NB4 (cell line): ENCODE measurements around the gene C13orf46.

Source experiments
- DNase-seq: peaks from one replicate; pipeline ENCODE4 v3.0.0; 2010; ENCODE audit warnings: low read depth
- H3K4me3 ChIP-seq: one replicate; pipeline ENCODE4 v1.5.1; 2011; ENCODE audit warnings: mild to moderate bottlenecking, low read depth, low read length, moderate library complexity
- MYC ChIP-seq: IDR thresholded peaks from 2 replicates; pipeline ENCODE4 v1.6.1; 2011; ENCODE audit warnings: low read depth, low read length
- POLR2A ChIP-seq: IDR thresholded peaks from 2 replicates; pipeline ENCODE4 v1.6.1; 2011; ENCODE audit warnings: mild to moderate bottlenecking; ENCODE audit not compliant: insufficient read length; ENCODE audit errors: extremely low read depth
- TF ChIP-seq, protein P1 (sequence below): IDR thresholded peaks from 2 replicates; pipeline ENCODE4 v1.6.1; 2011; ENCODE audit warnings: low read depth, low read length
- TF ChIP-seq, protein P2 (sequence below): IDR thresholded peaks from one replicate; pipeline ENCODE4 v1.5.1; 2012; ENCODE audit warnings: low read depth, low read length

The C13orf46 gene

DNA sequence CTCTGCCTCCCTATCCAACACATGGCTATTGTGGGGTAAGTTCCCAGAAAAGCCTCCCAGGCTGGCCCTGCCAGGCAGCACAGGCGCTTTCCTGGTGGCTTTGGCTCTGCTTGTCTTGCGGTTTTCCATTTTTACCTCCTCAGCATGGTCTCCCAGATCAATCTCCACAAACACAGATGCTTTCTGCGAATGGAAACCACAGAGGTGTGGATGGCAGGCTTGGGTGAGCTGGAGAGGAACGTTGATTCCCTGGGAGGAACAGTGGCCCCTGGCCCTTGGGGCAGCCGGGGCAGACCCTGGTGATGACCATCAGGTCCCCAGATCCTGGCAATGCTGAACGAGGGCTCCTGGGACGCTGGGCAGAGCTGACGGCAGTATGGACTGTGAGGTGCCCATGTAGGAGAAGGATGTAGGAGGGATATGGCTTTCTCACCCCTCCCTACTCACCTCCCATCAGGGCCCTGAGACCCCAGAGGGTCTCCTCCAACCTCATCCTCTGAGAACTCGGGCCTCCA lies 6.6 kb downstream of the C13orf46 start:
- no peak overlapping the region for H3K4me3 ChIP-seq
- TF ChIP-seq, protein P1, sequence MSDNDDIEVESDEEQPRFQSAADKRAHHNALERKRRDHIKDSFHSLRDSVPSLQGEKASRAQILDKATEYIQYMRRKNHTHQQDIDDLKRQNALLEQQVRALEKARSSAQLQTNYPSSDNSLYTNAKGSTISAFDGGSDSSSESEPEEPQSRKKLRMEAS = no peak
- TF ChIP-seq POLR2A (no peak), MYC (no peak)
- TF ChIP-seq, protein P2, sequence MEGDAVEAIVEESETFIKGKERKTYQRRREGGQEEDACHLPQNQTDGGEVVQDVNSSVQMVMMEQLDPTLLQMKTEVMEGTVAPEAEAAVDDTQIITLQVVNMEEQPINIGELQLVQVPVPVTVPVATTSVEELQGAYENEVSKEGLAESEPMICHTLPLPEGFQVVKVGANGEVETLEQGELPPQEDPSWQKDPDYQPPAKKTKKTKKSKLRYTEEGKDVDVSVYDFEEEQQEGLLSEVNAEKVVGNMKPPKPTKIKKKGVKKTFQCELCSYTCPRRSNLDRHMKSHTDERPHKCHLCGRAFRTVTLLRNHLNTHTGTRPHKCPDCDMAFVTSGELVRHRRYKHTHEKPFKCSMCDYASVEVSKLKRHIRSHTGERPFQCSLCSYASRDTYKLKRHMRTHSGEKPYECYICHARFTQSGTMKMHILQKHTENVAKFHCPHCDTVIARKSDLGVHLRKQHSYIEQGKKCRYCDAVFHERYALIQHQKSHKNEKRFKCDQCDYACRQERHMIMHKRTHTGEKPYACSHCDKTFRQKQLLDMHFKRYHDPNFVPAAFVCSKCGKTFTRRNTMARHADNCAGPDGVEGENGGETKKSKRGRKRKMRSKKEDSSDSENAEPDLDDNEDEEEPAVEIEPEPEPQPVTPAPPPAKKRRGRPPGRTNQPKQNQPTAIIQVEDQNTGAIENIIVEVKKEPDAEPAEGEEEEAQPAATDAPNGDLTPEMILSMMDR = no peak
- no peak for DNase-seq

DNA sequence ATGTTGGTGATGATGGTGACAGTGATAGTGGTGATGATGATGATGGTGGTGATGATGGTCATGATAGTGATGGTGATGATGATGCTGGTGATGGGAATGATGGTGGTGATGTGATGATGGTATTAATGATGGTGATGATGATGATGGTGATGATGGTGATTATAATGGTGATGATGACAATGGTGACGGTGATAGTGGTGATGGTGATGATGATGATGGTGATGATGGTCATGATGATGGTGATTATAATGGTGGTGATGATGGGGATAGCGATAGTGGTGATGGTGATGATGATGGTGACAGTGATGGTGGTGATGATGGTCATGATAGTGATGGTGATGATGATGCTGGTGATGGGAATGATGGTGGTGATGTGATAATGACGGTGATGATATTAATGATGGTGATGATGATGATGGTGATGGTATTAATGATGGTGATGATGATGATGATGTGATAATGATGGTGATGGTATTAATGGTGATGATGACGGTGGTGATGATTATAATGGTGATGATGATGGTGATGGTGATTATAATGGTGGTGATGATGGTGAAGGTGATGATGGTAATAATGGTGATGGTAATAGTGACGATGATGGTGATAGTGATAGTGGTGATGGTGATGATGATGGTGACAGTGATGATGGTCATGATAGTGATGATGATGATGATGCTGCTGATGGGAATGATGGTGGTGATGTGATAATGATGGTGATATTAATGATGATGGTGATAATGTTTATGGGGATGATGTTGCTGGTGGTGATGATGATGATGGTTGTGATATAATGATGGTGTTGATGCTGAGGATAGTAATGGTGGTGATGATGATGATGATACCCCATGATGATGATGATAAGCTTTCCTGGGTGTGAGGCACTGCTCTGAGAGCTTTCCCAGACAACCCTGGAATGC lies 7.7 kb downstream of the C13orf46 start:
- H3K4me3 ChIP-seq = no peak overlapping the region
- DNase-seq = no peak
- TF ChIP-seq, protein P1 = no peak
- TF ChIP-seq POLR2A (no peak), MYC (no peak)
- TF ChIP-seq, protein P2 = no peak

DNA sequence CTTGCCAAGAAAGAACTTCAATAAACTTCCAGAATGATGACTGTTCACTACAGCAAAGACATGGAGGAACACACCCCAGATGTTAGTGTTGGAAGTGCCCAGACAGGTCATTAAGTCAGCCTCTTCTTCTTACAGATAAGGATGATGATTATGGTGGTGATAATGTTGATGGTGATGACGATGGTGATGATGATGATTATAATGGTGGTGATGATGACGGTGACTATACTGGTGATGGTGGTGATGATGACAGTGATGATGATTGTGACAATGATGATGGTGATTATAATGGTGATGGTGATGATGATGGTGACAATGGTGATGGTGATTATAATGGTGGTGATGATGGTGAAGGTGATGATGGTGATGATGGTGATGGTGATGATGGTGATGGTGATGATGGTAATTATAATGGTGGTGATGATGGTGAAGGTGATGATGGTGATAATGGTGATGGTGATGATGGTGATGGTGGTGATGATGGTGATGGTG lies 8.4 kb downstream of the C13orf46 start:
- TF ChIP-seq MYC = no peak
- TF ChIP-seq, protein P1 = no peak
- TF ChIP-seq POLR2A = no peak
- TF ChIP-seq, protein P2 = no peak
- DNase-seq = no peak
- H3K4me3 ChIP-seq = no peak overlapping the region

DNA sequence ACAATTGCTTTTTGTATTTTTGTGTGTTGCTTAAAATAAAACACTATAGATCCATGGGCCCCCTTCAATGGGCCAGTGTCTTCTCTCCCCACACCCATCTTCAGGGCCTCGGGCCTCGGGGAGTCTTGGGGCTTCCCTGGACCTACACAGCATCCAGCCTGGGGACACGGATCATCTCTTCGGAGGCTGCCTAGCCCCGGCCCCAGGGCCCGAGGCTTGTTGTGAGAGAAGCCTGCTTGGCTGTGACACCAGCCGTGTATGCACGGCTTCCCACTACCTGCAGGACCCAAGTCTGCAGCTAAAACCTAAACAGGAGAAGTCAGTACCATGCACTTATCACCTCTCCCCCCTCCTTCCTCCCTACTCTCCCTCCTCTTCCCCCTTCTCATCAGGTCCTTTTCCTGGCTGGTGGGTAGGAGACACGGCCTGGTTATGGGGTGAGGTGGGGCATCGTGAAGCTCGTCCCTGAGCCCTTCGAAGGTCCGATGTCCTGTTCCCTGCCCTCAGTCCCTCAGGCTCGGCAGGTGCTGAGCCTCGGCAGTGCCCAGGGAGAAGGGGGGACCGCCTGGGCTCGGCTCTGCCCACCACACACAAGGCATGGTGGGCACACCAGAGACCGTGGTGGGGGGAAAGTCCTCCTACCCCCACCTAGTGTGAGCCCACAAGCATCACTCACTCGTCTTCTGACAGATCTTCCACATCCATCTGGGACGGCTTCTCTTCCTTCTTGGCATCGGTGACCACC lies 9.5 kb downstream of the C13orf46 start:
- no peak for DNase-seq
- TF ChIP-seq, protein P1 = no peak
- TF ChIP-seq, protein P2 = no peak
- no peak overlapping the region for H3K4me3 ChIP-seq

DNA sequence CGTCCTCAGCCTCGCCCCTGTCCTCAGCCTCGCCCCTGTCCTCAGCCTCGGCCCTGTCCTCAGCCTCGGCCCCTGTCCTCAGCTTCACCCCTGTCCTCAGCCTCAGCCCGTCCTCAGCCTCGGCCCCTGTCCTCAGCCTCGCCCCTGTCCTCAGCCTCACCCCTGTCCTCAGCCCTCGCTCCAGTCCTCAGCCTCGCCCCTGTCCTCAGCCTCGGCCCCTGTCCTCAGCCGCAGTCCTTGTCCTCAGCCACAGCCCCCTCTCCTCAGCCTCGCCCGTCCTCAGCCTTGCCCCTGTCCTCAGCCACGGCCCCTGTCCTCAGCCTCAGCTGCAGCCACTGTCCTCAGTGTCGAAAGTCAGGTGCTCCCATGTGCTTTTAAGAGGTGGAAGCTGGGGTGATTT lies 10.5 kb downstream of the C13orf46 start:
- no peak overlapping the region for H3K4me3 ChIP-seq
- no peak for DNase-seq
- no peak for TF ChIP-seq POLR2A
- TF ChIP-seq MYC = no peak
- TF ChIP-seq, protein P1 = no peak
- TF ChIP-seq, protein P2 = no peak
